Spleen (tissue), 11 donors: ENCODE data around the gene WNT9B. TPM values are rescaled to one million over a fixed set of nuclear protein-coding genes. Genes with fewer than 3 reads are reported as not detected.

Source experiments
- DNase-seq: peaks from one replicate; pipeline ENCODE4 v3.0.0-alpha.2; 2020
- H3K27ac ChIP-seq, 8 donors: fragments of 200-600 bp; sonication (generic) in 7 of 8; 1 replicate in 4 of 8; 2 replicates in 4 of 8; pipeline versions ENCODE4 v1.5.0 to v1.8.0; 2016 to 2021; ENCODE audit warnings: inconsistent platforms in 4 of 8, mild to moderate bottlenecking in 4 of 8, moderate library complexity in 1 of 8
- H3K27me3 ChIP-seq, 7 donors: fragments of 200-600 bp; sonication (generic) in 6 of 7; replicated peaks in 1 of 7; 1 replicate in 4 of 7; 2 replicates in 3 of 7; pipeline versions ENCODE4 v1.5.0 to v1.8.0; 2016 to 2021; ENCODE audit warnings: inconsistent platforms in 3 of 7, mild to moderate bottlenecking in 1 of 7
- H3K36me3 ChIP-seq, 6 donors: fragments of 200-600 bp; sonication (generic) in 5 of 6; 1 replicate in 4 of 6; 2 replicates in 2 of 6; pipeline versions ENCODE4 v1.5.0 to v1.8.0; 2016 to 2021; ENCODE audit warnings: inconsistent platforms in 2 of 6
- H3K4me1 ChIP-seq, 6 donors: fragments of 200-600 bp; sonication (generic) in 5 of 6; 1 replicate in 3 of 6; 2 replicates in 3 of 6; pipeline versions ENCODE4 v1.5.0 to v1.8.0; 2016 to 2021; ENCODE audit warnings: inconsistent platforms in 3 of 6
- H3K4me3 ChIP-seq, 8 donors: fragments of 200-600 bp; sonication (generic) in 7 of 8; 1 replicate in 4 of 8; 2 replicates in 4 of 8; pipeline versions ENCODE4 v1.5.0 to v1.8.0; 2016 to 2021; ENCODE audit warnings: inconsistent platforms in 4 of 8, mild to moderate bottlenecking in 4 of 8, moderate library complexity in 2 of 8
- H3K9me3 ChIP-seq, 8 donors: fragments of 200-600 bp; sonication (generic) in 7 of 8; 1 replicate in 4 of 8; 2 replicates in 4 of 8; pipeline versions ENCODE4 v1.5.0 to v1.8.0; 2016 to 2021; ENCODE audit warnings: inconsistent platforms in 4 of 8
- POLR2A ChIP-seq, 3 donors: fragments of 450-650 bp; IDR thresholded peaks; one replicate each; pipeline ENCODE4 v1.5.1; 2017; ENCODE audit warnings: antibody characterized with exemption in 3 of 3, mild to moderate bottlenecking in 1 of 3
- POLR2AphosphoS5 ChIP-seq, 3 donors: sonication (generic); formaldehyde crosslinking; IDR thresholded peaks; one replicate each; pipeline ENCODE4 v1.5.1; 2017; ENCODE audit warnings: antibody characterized with exemption in 3 of 3
- WGBS, 5 donors: extraction: QIAGEN DNeasy Blood & Tissue Kit in 3 of 5; methylation state at CpG; one replicate each; pipeline versions ENCODE4 v1.1.5 to v1.1.7; 2013 to 2018; 5-methylcytosine and 5-hydroxymethylcytosine counted together
- intact Hi-C: fragments of 100-400 bp; cut with DNase I; formaldehyde crosslinking; loops from one replicate; pipeline ENCODE4 v1.15.0; 2023; ENCODE audit warnings: low total_unique reads
- polyA plus RNA-seq, 3 donors: library from polyadenylated mRNA; stranded (reverse); fragments of 200-250 nt; gene quantifications; one replicate each; pipeline ENCODE4 v1.2.1, GENCODE V29; 2013
- total RNA-seq, 7 donors: library from RNA; depleted of rRNA in 3 of 7; stranded (reverse); fragments of >200 nt in 3 of 7; fragmentation: NEBNext Ultra II Directional in 4 of 7; extraction: Animal tissue kit (Norgen Biotek cat#: 25700) in 4 of 7; gene quantifications; one replicate each; pipeline versions ENCODE4 v1.1.0 to v1.2.1, GENCODE V29; 2016 to 2021
- TF ChIP-seq, protein P1 (sequence below), 11 experiments: fragments of 200-600 bp in 7 of 11; fragments of 450-650 bp in 4 of 11; sonication (generic) in 4 of 11; IDR thresholded peaks in 8 of 11; conservative IDR thresholded peaks in 3 of 11; 1 replicate in 7 of 11; 2 replicates in 4 of 11; pipeline versions ENCODE4 v1.4.0 to v1.8.0; 2016 to 2021; ENCODE audit warnings: antibody characterized with exemption in 11 of 11, inconsistent platforms in 4 of 11, mild to moderate bottlenecking in 1 of 11
- donor health status: healthy with polysubstance abuse.
- donor health status: DM: no; HTN: no; CAD: no; lungs with moderate emphysema.
- donor health status: DM: no; HTN: no; CAD: no.
- donor health status: Bipolar disorder and iron deficiency.
- donor health status: healthy.
- donor health status: DM: no; HTN: no; CAD: no.
- donor health status: DM: yes; HTN: yes; CAD: no.

Gene WNT9B
- total and polyA plus RNA-seq, 10 donors: 0.03 to 13.4 (median 0.69) TPM

- 66 to 75% (median 71%) methylated on average over 13 to 14 of the region's 14 CpGs for WGBS, 5 donors
- intact Hi-C loops: no loop called here
- Histone ChIP-seq H3K4me1 (peaks cover 0 to 22% (median 9%) of the 10 kb centered on the region in 6 donors), H3K4me3 (no peak overlapping the region), H3K27me3 (peaks cover 0 to 14% (median 0%) of the 10 kb centered on the region in 7 donors), H3K9me3 (no peaks in the 10 kb centered on the region), H3K27ac (no peak overlapping the region), H3K36me3 (no peaks in the 10 kb centered on the region)
- TF ChIP-seq POLR2AphosphoS5 (IDR thresholded peaks at IDR 0.05): no peak
- TF ChIP-seq, protein P1, sequence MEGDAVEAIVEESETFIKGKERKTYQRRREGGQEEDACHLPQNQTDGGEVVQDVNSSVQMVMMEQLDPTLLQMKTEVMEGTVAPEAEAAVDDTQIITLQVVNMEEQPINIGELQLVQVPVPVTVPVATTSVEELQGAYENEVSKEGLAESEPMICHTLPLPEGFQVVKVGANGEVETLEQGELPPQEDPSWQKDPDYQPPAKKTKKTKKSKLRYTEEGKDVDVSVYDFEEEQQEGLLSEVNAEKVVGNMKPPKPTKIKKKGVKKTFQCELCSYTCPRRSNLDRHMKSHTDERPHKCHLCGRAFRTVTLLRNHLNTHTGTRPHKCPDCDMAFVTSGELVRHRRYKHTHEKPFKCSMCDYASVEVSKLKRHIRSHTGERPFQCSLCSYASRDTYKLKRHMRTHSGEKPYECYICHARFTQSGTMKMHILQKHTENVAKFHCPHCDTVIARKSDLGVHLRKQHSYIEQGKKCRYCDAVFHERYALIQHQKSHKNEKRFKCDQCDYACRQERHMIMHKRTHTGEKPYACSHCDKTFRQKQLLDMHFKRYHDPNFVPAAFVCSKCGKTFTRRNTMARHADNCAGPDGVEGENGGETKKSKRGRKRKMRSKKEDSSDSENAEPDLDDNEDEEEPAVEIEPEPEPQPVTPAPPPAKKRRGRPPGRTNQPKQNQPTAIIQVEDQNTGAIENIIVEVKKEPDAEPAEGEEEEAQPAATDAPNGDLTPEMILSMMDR (IDR thresholded peaks at IDR 0.05 in 8 of 11, conservative IDR thresholded peaks at IDR 0.05 in 3 of 11): no peak
- TF ChIP-seq POLR2A (IDR thresholded peaks at IDR 0.05): no peak
- DNase-seq: no peak
Measured at GRCh38 chr17:46908068-46908737, 56.8 kb downstream of the WNT9B start.

DNA sequence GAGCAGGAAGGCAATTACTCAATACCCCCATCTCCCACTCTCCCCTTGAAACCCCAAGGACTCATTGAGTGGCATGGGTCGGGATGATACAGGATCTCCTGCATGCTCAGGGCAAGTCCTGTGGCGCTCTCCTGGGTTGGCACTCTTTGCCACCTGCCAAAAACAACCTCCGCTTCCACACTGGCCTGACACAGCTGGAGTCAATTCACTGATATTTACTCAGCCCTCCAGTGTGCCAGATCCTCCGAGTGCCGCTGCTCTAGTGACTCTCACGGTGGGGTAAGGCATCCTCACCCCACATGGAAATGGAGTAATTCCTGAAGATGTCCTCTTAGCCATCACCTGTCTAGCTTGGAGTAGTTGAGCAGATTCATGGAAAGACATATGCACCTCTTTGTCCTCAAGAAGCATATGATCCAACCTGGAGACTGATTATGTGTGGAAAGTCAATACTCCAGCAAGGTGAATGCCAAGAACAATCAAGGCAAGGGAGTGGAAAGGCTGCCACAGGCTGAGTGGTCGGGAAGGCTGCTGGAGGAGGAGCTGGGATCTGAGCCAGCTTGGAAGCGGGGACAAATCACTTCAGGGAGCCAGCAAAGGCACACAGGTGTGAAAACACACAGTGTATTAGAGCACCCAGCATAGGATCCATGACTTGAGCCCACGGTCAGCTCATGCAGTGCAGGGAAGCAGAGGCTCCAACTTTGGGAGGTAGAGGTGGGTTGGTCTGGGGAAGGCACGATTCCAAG lies 59.0 kb downstream of the WNT9B start:
- intact Hi-C loops: no loop called here
- WGBS, 5 donors: 75 to 90% (median 81%) methylated on average over 9 to 10 of the region's 10 CpGs

DNA sequence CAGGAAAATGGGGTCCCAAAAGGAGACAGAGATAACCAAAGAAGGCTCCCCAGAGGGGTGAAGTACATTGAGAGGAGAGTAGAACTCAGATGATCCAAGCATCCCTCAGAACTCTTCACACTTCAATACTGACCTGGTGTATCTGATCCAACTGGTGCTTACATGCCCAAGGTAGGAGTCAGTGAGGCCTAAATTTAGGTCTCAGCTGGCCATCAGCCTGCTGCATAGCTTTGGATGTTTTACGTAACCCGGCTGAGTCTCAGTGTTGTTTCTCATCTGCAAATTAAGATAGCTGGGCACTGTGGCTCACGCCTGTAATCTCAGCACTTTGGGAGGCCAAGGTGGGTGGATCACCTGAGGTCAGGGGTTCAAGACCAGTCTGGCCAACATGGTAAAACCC lies 59.9 kb downstream of the WNT9B start:
- WGBS, 5 donors: 85 to 96% (median 93%) methylated on average over 3 of the region's 3 CpGs
- DNase-seq: no peak
- Histone ChIP-seq H3K36me3 (no peaks in the 10 kb centered on the region), H3K27ac (no peak overlapping the region), H3K9me3 (no peaks in the 10 kb centered on the region), H3K27me3 (peaks cover 0 to 14% (median 0%) of the 10 kb centered on the region in 7 donors), H3K4me1 (peaks cover 0 to 10% (median 3%) of the 10 kb centered on the region in 6 donors), H3K4me3 (no peak overlapping the region)
- TF ChIP-seq, protein P1 (IDR thresholded peaks at IDR 0.05 in 8 of 11, conservative IDR thresholded peaks at IDR 0.05 in 3 of 11): no peak
- TF ChIP-seq POLR2A (IDR thresholded peaks at IDR 0.05) (no peak), POLR2AphosphoS5 (IDR thresholded peaks at IDR 0.05) (no peak)
- intact Hi-C loops: no loop called here

More for the DNA sequence above, 59.0 kb downstream of the WNT9B start:
- TF ChIP-seq POLR2A (IDR thresholded peaks at IDR 0.05): no peak
- TF ChIP-seq, protein P1 (IDR thresholded peaks at IDR 0.05 in 8 of 11, conservative IDR thresholded peaks at IDR 0.05 in 3 of 11): no peak
- TF ChIP-seq POLR2AphosphoS5 (IDR thresholded peaks at IDR 0.05): no peak
- peaks cover 0 to 20% (median 9%) of the 10 kb centered on the region in 6 donors for H3K4me1 ChIP-seq
- H3K27me3 ChIP-seq: peaks cover 0 to 14% (median 0%) of the 10 kb centered on the region in 7 donors
- DNase-seq: no peak
- no peaks in the 10 kb centered on the region for H3K9me3 ChIP-seq
- no peak overlapping the region for H3K4me3 ChIP-seq
- H3K36me3 ChIP-seq: no peaks in the 10 kb centered on the region
- no peak overlapping the region for H3K27ac ChIP-seq

GRCh38 chr17:46915596-46915995 lies 64.2 kb downstream of the WNT9B start:
- intact Hi-C loops: no loop called here
- 0 to 56% (median 55%) methylated on average over 1 of the region's 1 CpG for WGBS, 5 donors
- H3K27ac ChIP-seq: no peak overlapping the region
- H3K36me3 ChIP-seq: no peaks in the 10 kb centered on the region
- no peaks in the 10 kb centered on the region for H3K4me1 ChIP-seq
- no peak for DNase-seq
- no peaks in the 10 kb centered on the region for H3K9me3 ChIP-seq
- no peaks in the 10 kb centered on the region for H3K27me3 ChIP-seq
- TF ChIP-seq POLR2AphosphoS5 (IDR thresholded peaks at IDR 0.05): no peak
- TF ChIP-seq, protein P1 (IDR thresholded peaks at IDR 0.05 in 8 of 11, conservative IDR thresholded peaks at IDR 0.05 in 3 of 11): no peak
- TF ChIP-seq POLR2A (IDR thresholded peaks at IDR 0.05): no peak
- no peak overlapping the region for H3K4me3 ChIP-seq
